Kidney capillary endothelial cell (primary cell): ENCODE data around the gene INIP.

Experiments
- DNase-seq: peaks from one replicate; pipeline ENCODE4 v3.0.0-alpha.2; 2018; ENCODE audit warnings: low spot score

The INIP gene

DNA sequence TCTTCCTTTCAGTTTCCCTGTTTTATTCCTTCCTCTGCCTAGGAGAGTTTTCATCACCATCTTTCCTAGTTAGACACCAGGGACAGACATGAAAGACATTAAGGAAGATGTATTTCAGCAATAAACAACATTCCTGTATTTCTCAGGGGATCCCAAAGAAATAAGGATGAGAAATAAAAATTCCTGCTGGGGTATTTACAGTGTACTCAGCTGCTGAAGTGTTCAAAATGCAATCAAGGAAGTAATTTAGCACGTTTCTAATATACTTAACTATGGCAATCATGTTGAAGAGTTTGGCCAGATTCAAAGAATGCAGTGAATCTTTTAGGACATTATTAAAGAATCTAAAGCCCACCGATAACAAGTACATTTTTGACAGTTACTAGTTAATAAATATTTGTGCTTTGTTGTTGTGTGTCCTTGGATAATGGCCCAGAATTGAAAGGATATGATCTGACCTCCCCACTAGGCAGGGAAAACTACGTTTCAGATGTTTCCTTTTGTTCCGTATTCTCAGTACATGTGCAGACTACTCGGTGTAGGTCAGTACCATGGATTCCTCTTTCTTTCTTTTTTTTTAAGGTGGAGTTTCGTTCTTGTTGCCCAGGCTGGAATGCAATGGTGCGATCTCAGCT lies 46.8 kb downstream of the INIP start:
- no peak for DNase-seq

DNA sequence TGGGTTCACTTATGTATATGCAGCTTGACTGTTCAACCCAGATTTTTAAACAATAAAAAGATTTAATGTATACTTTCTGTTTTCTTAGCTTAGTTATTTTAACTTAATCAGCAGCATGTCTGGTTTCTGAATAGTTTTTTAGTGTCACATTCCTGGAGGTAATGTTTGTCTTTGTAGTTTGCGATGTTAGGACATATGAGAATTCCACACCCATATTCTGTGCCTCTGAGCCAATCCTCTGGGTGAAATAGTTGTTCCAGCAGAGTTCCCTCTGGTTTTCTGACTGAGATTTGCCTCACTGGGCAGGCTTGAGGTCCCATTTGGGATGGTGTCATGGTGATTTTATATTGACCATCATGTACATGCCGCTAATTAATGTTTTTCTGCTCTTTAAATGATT lies 48.6 kb downstream of the INIP start:
- no peak for DNase-seq

GRCh38 chr9:112665347-112665746 lies 52.6 kb downstream of the INIP start:
- DNase-seq = no peak

GRCh38 chr9:112664531-112664930 lies 53.4 kb downstream of the INIP start:
- no peak for DNase-seq

DNA sequence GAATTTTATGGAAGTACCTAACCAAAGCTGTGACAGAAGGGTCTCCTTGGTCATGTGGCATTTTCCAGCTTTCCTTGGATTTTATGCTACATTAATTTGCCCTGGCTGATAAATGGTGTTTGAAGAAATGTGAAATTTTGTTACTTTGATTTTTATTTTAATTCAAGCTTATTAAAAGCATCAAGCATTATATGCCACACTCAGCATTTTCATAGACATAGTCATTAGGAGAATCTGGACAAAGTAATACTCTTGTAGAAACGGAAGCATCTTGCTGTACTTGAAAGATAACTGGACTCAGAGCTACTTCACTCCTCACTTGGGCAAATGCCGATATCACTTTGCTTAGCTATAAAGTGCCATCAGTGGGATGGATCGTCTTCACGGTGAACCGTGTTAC lies 54.2 kb downstream of the INIP start:
- no peak for DNase-seq

GRCh38 chr9:112659906-112660305 lies 58.0 kb downstream of the INIP start:
- no peak for DNase-seq

- DNase-seq = no peak
Measured at GRCh38 chr9:112655668-112656067, 62.2 kb downstream of the INIP start.

- DNase-seq = no peak
Measured at GRCh38 chr9:112654282-112654681, 63.6 kb downstream of the INIP start.

- no peak for DNase-seq
Measured at GRCh38 chr9:112648624-112649023, 69.3 kb downstream of the INIP start.

DNA sequence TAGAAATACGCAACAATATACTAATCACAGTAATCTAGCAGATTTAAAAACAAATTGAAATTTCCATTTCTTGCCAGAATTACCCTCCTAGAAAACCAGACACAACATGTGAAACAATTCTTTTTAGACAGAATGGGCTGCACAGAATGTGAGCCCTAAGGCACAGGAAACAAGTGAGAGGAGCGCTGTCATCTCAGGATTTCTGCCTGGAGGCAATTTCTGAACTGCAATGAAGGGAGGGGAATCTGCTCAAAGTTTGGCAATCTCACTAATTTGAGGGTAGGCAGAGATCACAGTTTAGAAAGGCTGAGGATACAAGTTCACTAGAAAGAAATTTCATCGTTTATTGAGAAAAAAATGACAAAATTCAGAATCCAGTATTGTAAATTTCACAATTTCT lies 70.3 kb downstream of the INIP start:
- DNase-seq = no peak

- no peak for DNase-seq
Measured at GRCh38 chr9:112642126-112642525, 75.8 kb downstream of the INIP start.

DNA sequence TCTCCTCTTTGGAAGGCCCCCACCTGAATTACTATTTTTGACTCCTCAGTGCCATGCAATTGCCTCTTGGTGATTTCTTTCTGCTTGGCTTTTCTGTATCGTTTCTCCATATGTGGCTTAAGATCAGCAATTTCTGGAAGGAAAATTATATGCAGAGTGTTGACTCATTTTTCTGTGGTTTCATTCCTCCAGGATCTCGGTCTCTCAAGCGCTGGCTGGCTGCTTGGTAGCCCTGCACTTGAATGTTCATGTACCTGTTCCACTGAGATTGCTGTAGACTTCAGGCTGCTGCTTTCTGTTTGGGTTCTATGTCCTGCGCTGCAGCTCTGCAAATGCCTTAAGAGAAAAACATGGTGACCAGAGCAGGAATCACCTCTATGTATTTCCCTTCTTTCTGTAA lies 77.6 kb downstream of the INIP start:
- no peak for DNase-seq
